SU-DHL-6 (cell line): ENCODE data around the gene COL4A2.

Experiments used
- EZH2phosphoT487 ChIP-seq: fragments of 200-600 bp; sonication (generic), shearing (Covaris generic); conservative IDR thresholded peaks from 2 replicates; pipeline ENCODE4 v1.6.1; 2018; ENCODE audit warnings: mild to moderate bottlenecking, antibody characterized with exemption, low read length, moderate library complexity, mixed read lengths
- TF ChIP-seq, protein P1 (sequence below): fragments of 200-600 bp; sonication (generic); IDR thresholded peaks from one replicate; pipeline ENCODE4 v1.5.1; 2017; ENCODE audit warnings: antibody characterized with exemption, mild to moderate bottlenecking, low read length, moderate library complexity; ENCODE audit not compliant: insufficient read depth, poor library complexity, severe bottlenecking

DNA sequence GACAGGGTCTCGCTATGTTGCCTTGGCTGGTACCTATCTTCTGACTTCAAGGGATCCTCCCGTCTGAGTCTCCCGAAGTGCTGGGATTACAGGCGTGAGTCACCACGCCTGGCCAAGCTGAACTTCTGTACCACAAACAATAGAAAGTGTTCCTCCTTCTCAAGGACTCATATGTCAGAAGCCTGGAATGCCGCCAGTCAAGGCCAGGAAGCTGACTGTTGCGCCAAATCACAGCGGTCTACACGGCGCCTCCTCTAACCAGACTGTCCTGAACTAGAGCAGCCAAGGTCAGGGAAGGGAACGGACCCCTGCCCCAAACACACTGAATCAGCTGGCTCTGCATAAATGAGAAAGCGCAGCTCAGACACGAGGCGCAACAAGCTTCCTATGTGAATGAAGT, 239.8 kb downstream of the COL4A2 start:
- TF ChIP-seq, protein P1, sequence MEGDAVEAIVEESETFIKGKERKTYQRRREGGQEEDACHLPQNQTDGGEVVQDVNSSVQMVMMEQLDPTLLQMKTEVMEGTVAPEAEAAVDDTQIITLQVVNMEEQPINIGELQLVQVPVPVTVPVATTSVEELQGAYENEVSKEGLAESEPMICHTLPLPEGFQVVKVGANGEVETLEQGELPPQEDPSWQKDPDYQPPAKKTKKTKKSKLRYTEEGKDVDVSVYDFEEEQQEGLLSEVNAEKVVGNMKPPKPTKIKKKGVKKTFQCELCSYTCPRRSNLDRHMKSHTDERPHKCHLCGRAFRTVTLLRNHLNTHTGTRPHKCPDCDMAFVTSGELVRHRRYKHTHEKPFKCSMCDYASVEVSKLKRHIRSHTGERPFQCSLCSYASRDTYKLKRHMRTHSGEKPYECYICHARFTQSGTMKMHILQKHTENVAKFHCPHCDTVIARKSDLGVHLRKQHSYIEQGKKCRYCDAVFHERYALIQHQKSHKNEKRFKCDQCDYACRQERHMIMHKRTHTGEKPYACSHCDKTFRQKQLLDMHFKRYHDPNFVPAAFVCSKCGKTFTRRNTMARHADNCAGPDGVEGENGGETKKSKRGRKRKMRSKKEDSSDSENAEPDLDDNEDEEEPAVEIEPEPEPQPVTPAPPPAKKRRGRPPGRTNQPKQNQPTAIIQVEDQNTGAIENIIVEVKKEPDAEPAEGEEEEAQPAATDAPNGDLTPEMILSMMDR: no peak
- no peak for TF ChIP-seq EZH2phosphoT487
